HG03097 (cell line): Measurements from ENCODE around the gene AP3D1.

Source experiments
- ATAC-seq: cut with Tn5 transposase; IDR thresholded peaks from one replicate; pipeline ENCODE4 v1.9.1; 2021; ENCODE audit not compliant: unreplicated experiment, low FRiP score

Gene AP3D1

GRCh38 chr19:2113439-2114211 lies 37.7 kb downstream of the AP3D1 start:
- ATAC-seq, result no peak

GRCh38 chr19:2112516-2113320 lies 38.6 kb downstream of the AP3D1 start:
- ATAC-seq, result no peak

GRCh38 chr19:2111886-2112285 lies 39.5 kb downstream of the AP3D1 start:
- ATAC-seq, result no peak

GRCh38 chr19:2111425-2111824 lies 39.9 kb downstream of the AP3D1 start:
- ATAC-seq, result no peak

- no peak for ATAC-seq
Observed at GRCh38 chr19:2110822-2111221, 40.5 kb downstream of the AP3D1 start.

GRCh38 chr19:2109046-2109864 lies 42.1 kb downstream of the AP3D1 start:
- ATAC-seq, result no peak

GRCh38 chr19:2108251-2109016 lies 42.9 kb downstream of the AP3D1 start:
- no peak for ATAC-seq

- no peak for ATAC-seq
Observed at GRCh38 chr19:2103045-2103707, 48.2 kb downstream of the AP3D1 start.

- ATAC-seq, result no peak
Observed at GRCh38 chr19:2101417-2102335, 49.7 kb downstream of the AP3D1 start.

GRCh38 chr19:2100719-2101061 lies 50.7 kb downstream of the AP3D1 start:
- no peak for ATAC-seq

GRCh38 chr19:2099937-2100718 lies 51.2 kb downstream of the AP3D1 start:
- no peak for ATAC-seq

GRCh38 chr19:2099054-2099501 lies 52.3 kb downstream of the AP3D1 start:
- no peak for ATAC-seq

- no peak for ATAC-seq
Observed at GRCh38 chr19:2097886-2098327, 53.5 kb downstream of the AP3D1 start.

GRCh38 chr19:2097203-2097885 lies 54.0 kb downstream of the AP3D1 start:
- no peak for ATAC-seq

- ATAC-seq, result peak; percentile 62
Observed at GRCh38 chr19:2096480-2097202, 54.7 kb downstream of the AP3D1 start, which contains the start of gene IZUMO4. TSS of gene IZUMO4 (plus strand) at chr19:2096915. CDS start at chr19:2096946, 31 bp downstream.

- ATAC-seq, result no peak
Observed at GRCh38 chr19:2096034-2096479, 55.3 kb downstream of the AP3D1 start, which contains the start of gene MOB3A. TSS of gene MOB3A (minus strand) at chr19:2096326. CDS start at chr19:2078560, 17,766 bp downstream.
